ENCODE measurements around the gene LHX8. TPM values are rescaled to one million over a fixed set of nuclear protein-coding genes. Genes with fewer than 3 reads are reported as not detected.
"Not testable (repeated sequence)": the region's sequence is repeated elsewhere in the genome, so short reads cannot be mapped to it uniquely, and the experiment has no call there.

The LHX8 gene
- total RNA-seq, 1 donor from 2014 or later, result not detected

DNA sequence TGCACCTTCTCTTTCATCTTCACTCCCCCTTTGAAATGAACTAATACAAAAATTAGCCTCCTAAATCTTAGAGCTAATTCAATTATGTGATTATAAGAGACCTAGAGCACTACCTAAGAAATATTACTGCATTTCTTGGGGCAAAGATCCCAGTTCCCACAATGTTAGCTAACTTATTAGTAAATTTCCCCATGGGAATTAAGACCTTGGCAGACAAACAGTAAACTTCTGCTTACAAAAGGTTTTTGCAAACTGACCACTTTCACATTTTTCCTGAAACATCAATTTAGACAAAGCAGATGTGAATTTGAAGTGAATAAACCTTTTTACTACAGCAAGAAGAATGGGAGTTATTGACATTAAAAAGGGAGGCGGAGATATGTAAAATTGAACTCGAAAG lies 34.6 kb upstream of the LHX8 start:
- no peak for FAIRE-seq
- H3K36me3 ChIP-seq (ENCODE audit: control insufficient read depth, insufficient read depth, low read length), result no peaks in the 10 kb centered on the region
- no peak overlapping the region for H3K4me3 ChIP-seq (ENCODE audit: low read depth, low read length)

DNA sequence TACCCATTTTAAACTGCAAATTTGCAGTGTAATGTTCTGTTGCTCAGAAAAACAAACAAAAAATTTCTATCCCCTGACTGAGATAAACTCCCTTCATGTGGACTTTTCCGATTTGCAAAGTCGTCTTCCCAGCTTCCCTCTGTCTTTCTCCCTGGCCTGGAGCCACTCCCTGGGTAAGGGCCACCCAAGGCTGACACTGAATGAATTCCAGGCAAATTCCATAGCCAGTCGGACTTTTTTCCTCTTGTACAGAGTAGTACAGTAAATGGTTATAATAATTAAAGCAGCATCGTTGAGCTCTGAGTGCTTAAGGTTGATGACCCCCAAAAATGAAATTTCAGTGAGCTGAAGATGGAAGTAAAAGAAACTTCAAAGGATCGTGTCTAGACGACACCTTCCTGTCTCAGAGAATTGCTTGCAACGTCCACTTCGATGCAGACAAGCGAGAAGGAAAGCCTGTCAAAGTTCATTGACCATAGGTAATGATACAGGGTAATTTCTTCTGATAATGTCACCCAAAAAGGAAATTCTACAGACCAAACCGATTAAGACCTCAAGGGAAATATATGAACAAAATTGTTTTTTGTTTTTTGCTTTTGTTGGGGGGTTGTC lies 33.6 kb upstream of the LHX8 start:
- H3K27me3 ChIP-seq (ENCODE audit: control insufficient read depth, insufficient read depth, low read length), result no peaks in the 10 kb centered on the region
- H3K4me3 ChIP-seq (ENCODE audit: low read depth, low read length), result no peak overlapping the region
- TF ChIP-seq CTCF (IDR thresholded peaks at IDR 0.05; ENCODE audit: insufficient read depth, low read length, severe bottlenecking), result no peak
- DNase-seq (ENCODE audit: low read depth), result no peak
- no peaks in the 10 kb centered on the region for H3K36me3 ChIP-seq (ENCODE audit: control insufficient read depth, insufficient read depth, low read length)
- no peak for FAIRE-seq

More for the DNA sequence above, 34.6 kb upstream of the LHX8 start:
- DNase-seq (ENCODE audit: low read depth), result no peak
- no peak for TF ChIP-seq CTCF (IDR thresholded peaks at IDR 0.05; ENCODE audit: insufficient read depth, low read length, severe bottlenecking)
- H3K27me3 ChIP-seq (ENCODE audit: control insufficient read depth, insufficient read depth, low read length), result no peaks in the 10 kb centered on the region

DNA sequence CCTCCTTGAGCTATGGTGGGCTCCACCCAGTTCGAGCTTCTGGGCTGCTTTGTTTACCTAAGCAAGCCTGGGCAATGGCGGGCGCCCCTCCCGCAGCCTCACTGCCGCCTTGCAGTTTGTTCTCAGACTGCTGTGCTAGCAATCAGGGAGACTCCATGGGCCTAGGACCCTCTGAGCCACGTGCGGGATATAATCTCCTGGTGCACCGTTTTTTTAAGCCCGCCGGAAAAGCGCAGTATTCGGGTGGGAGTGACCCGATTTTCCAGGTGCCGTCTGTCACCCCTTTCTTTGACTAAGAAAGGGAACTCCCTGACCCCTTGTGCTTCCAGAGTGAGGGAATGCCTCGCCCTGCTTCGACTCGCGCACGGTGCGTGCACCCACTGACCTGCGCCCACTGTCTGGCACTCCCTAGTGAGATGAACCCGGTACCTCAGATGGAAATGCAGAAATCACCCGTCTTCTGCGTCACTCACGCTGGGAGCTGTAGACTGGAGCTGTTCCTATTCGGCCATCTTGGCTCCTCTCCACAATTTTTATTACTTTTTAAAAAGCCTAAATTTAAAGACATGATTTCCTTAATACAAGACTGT lies 21.7 kb upstream of the LHX8 start:
- H3K36me3 ChIP-seq (ENCODE audit: control insufficient read depth, insufficient read depth, low read length), result not testable (repeated sequence)

DNA sequence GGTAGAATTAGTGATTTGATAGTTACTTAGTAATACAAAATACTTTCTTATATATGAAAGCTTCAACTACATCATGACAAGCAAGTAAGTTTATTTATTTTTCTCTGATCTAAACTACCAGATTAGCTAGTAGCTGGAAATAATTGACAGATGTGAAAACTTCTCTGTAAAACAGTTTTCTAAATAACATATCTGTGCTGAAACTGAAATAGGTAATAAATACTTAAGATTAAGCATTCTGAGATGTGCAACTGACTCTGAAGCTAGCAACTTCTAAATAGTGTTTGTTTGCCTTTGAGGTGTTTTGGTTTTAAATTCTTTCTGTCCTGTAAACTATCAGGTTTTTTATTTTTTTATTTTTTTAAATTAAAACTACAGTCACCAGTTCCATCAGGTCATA lies 18.5 kb upstream of the LHX8 start:
- H3K27me3 ChIP-seq (ENCODE audit: control insufficient read depth, insufficient read depth, low read length), result no peaks in the 10 kb centered on the region
- no peak overlapping the region for H3K4me3 ChIP-seq (ENCODE audit: low read depth, low read length)
- H3K36me3 ChIP-seq (ENCODE audit: control insufficient read depth, insufficient read depth, low read length), result no peaks in the 10 kb centered on the region
- no peak for DNase-seq (ENCODE audit: low read depth)
- TF ChIP-seq CTCF (IDR thresholded peaks at IDR 0.05; ENCODE audit: insufficient read depth, low read length, severe bottlenecking), result no peak
- FAIRE-seq, result no peak

More for the DNA sequence above, 21.7 kb upstream of the LHX8 start:
- DNase-seq (ENCODE audit: low read depth); H3K27me3 ChIP-seq (ENCODE audit: control insufficient read depth, insufficient read depth, low read length); H3K4me3 ChIP-seq (ENCODE audit: low read depth, low read length); FAIRE-seq: not testable (repeated sequence)

DNA sequence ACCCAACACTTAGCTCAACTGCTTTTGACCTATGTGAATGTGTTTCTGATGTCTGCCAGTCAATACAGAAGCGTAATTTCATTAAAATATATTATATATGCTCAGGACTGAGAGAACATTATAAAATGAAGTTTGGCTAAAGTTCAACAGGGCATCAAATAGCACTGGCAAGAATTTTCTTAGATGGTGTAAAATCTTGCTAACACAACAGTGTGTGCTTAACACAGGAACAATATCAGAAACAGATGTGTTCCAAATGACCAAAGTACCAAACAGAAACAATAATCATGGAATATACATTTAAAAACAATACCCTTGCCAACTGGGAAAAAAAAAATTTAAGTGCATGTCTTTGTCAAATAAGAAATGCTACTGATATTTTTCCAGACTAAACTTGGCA lies 10.4 kb upstream of the LHX8 start:
- Histone ChIP-seq H3K36me3 (ENCODE audit: control insufficient read depth, insufficient read depth, low read length) (no peaks in the 10 kb centered on the region), H3K4me3 (ENCODE audit: low read depth, low read length) (no peak overlapping the region), H3K27me3 (ENCODE audit: control insufficient read depth, insufficient read depth, low read length) (peaks cover 22% of the 10 kb centered on the region)
- FAIRE-seq (no peak), DNase-seq (ENCODE audit: low read depth) (no peak)
- no peak for TF ChIP-seq CTCF (IDR thresholded peaks at IDR 0.05; ENCODE audit: insufficient read depth, low read length, severe bottlenecking)

GRCh38 chr1:75124510-75124909 lies 9.7 kb upstream of the LHX8 start:
- H3K4me3 ChIP-seq (ENCODE audit: low read depth, low read length), result no peak overlapping the region
- no peaks in the 10 kb centered on the region for H3K36me3 ChIP-seq (ENCODE audit: control insufficient read depth, insufficient read depth, low read length)
- no peak for TF ChIP-seq CTCF (IDR thresholded peaks at IDR 0.05; ENCODE audit: insufficient read depth, low read length, severe bottlenecking)
- peaks cover 27% of the 10 kb centered on the region for H3K27me3 ChIP-seq (ENCODE audit: control insufficient read depth, insufficient read depth, low read length)
- FAIRE-seq, result no peak
- no peak for DNase-seq (ENCODE audit: low read depth)
